Esophagus muscularis mucosa (tissue), 4 donors: ENCODE results near the gene OR6X1. TPM values are rescaled to one million over a fixed set of nuclear protein-coding genes. Genes with fewer than 3 reads are reported as not detected.

Source experiments
- DNase-seq: peaks from one replicate; pipeline ENCODE4 v3.0.0-alpha.2; 2017; ENCODE audit errors: extremely low spot score
- H3K27ac ChIP-seq, 4 donors: fragments of 200-600 bp; sonication (generic); replicated peaks in 1 of 4; 1 replicate in 3 of 4; 2 replicates in 1 of 4; pipeline ENCODE4 v1.5.1; 2016 to 2019; ENCODE audit warnings: mild to moderate bottlenecking in 1 of 4
- H3K27me3 ChIP-seq, 4 donors: fragments of 200-600 bp; sonication (generic); one replicate each; pipeline versions ENCODE4 v1.5.1 to v1.6.0; 2016 to 2019
- H3K36me3 ChIP-seq, 4 donors: fragments of 200-600 bp; sonication (generic); one replicate each; pipeline ENCODE4 v1.5.1; 2016 to 2019
- H3K4me1 ChIP-seq, 4 donors: fragments of 200-600 bp; sonication (generic); one replicate each; pipeline ENCODE4 v1.5.1; 2016 to 2019
- H3K4me3 ChIP-seq, 4 donors: fragments of 200-600 bp; sonication (generic); 1 replicate in 2 of 4; 2 replicates in 2 of 4; pipeline ENCODE4 v1.5.1; 2016 to 2019; ENCODE audit warnings: mild to moderate bottlenecking in 4 of 4, moderate library complexity in 1 of 4
- H3K9me3 ChIP-seq, 4 donors: fragments of 200-600 bp; sonication (generic); 1 replicate in 3 of 4; 2 replicates in 1 of 4; pipeline ENCODE4 v1.5.1; 2016 to 2019
- EP300 ChIP-seq: sonication (generic); formaldehyde crosslinking; IDR thresholded peaks from one replicate; pipeline ENCODE4 v1.6.1; 2017; ENCODE audit warnings: antibody characterized with exemption
- POLR2A ChIP-seq: fragments of 450-650 bp; IDR thresholded peaks from one replicate; pipeline ENCODE4 v1.6.1; 2017; ENCODE audit warnings: antibody characterized with exemption, moderate library complexity, mild to moderate bottlenecking, low read depth
- POLR2AphosphoS5 ChIP-seq, 2 donors: sonication (generic); formaldehyde crosslinking; IDR thresholded peaks; one replicate each; pipeline ENCODE4 v1.6.1; 2017; ENCODE audit warnings: antibody characterized with exemption in 2 of 2
- WGBS: methylation state at CpG from one replicate; pipeline ENCODE4 v1.1.5; 2018; 5-methylcytosine and 5-hydroxymethylcytosine counted together
- intact Hi-C: fragments of 100-400 bp; cut with DNase I; formaldehyde crosslinking; loops from one replicate; pipeline ENCODE4 v1.15.1; 2023
- total RNA-seq, 4 donors: library from RNA; depleted of rRNA; stranded (reverse); fragments of >200 nt; gene quantifications; one replicate each; pipeline versions ENCODE4 v1.1.0 to v1.2.1, GENCODE V29; 2016
- TF ChIP-seq, protein P1 (sequence below), 3 experiments: fragments of 200-600 bp in 2 of 3; fragments of 450-650 bp in 1 of 3; sonication (generic) in 2 of 3; IDR thresholded peaks; one replicate each; pipeline ENCODE4 v1.5.1; 2017 to 2019; ENCODE audit warnings: antibody characterized with exemption in 3 of 3, mild to moderate bottlenecking in 2 of 3, moderate library complexity in 1 of 3

The OR6X1 gene
- total RNA-seq, 4 donors from 2014 or later: not detected

DNA sequence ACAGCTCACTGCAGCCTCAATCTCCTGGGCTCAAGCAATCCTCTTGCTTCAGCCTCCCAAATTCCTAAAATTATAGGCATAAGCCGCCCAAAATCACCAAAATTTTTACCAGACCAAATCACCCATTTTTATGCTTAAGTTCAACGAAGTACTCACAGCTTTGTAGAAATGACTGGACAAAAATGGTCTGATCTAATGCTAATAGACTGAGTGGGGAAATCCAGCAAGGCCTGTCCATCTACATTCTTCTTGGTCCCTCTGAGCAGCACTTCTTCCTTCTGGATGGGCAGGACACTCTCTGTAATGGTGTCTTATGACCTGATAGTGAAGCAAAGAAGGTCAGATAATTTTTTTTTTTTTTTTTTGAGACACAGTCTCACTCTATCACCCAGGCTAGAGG lies 18.7 kb upstream of the OR6X1 start:
- no peaks in the 10 kb centered on the region for H3K9me3 ChIP-seq
- WGBS: 81% methylated on average over 2 of the region's 2 CpGs
- intact Hi-C loops: no loop called here

GRCh38 chr11:123771664-123772063 lies 17.3 kb upstream of the OR6X1 start:
- no peak for DNase-seq
- H3K9me3 ChIP-seq: no peaks in the 10 kb centered on the region
- H3K36me3 ChIP-seq: no peaks in the 10 kb centered on the region
- WGBS: 95% methylated on average over 3 of the region's 3 CpGs
- H3K27ac ChIP-seq: no peak overlapping the region
- H3K4me1 ChIP-seq: no peaks in the 10 kb centered on the region
- TF ChIP-seq, protein P1, sequence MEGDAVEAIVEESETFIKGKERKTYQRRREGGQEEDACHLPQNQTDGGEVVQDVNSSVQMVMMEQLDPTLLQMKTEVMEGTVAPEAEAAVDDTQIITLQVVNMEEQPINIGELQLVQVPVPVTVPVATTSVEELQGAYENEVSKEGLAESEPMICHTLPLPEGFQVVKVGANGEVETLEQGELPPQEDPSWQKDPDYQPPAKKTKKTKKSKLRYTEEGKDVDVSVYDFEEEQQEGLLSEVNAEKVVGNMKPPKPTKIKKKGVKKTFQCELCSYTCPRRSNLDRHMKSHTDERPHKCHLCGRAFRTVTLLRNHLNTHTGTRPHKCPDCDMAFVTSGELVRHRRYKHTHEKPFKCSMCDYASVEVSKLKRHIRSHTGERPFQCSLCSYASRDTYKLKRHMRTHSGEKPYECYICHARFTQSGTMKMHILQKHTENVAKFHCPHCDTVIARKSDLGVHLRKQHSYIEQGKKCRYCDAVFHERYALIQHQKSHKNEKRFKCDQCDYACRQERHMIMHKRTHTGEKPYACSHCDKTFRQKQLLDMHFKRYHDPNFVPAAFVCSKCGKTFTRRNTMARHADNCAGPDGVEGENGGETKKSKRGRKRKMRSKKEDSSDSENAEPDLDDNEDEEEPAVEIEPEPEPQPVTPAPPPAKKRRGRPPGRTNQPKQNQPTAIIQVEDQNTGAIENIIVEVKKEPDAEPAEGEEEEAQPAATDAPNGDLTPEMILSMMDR (IDR thresholded peaks at IDR 0.05): no peak
- TF ChIP-seq POLR2AphosphoS5 (IDR thresholded peaks at IDR 0.05) (no peak), POLR2A (no peak), EP300 (no peak)
- intact Hi-C loops: no loop called here
- no peaks in the 10 kb centered on the region for H3K27me3 ChIP-seq
- no peak overlapping the region for H3K4me3 ChIP-seq

More for the DNA sequence above, 18.7 kb upstream of the OR6X1 start:
- no peaks in the 10 kb centered on the region for H3K27me3 ChIP-seq
- H3K27ac ChIP-seq: no peak overlapping the region
- DNase-seq: no peak
- no peak overlapping the region for H3K4me3 ChIP-seq
- H3K36me3 ChIP-seq: no peaks in the 10 kb centered on the region
- no peaks in the 10 kb centered on the region for H3K4me1 ChIP-seq
- TF ChIP-seq POLR2A: no peak
- TF ChIP-seq, protein P1 (IDR thresholded peaks at IDR 0.05): no peak
- no peak for TF ChIP-seq POLR2AphosphoS5 (IDR thresholded peaks at IDR 0.05)
- TF ChIP-seq EP300: no peak

GRCh38 chr11:123770712-123771111 lies 16.4 kb upstream of the OR6X1 start:
- intact Hi-C loops: no loop called here
- no peak for DNase-seq
- H3K36me3 ChIP-seq: no peaks in the 10 kb centered on the region
- H3K27me3 ChIP-seq: no peaks in the 10 kb centered on the region
- no peaks in the 10 kb centered on the region for H3K9me3 ChIP-seq
- TF ChIP-seq, protein P1 (IDR thresholded peaks at IDR 0.05): no peak
- no peak for TF ChIP-seq POLR2A
- TF ChIP-seq EP300: no peak
- TF ChIP-seq POLR2AphosphoS5 (IDR thresholded peaks at IDR 0.05): no peak
- no peaks in the 10 kb centered on the region for H3K4me1 ChIP-seq
- H3K4me3 ChIP-seq: no peak overlapping the region
- H3K27ac ChIP-seq: no peak overlapping the region

- Histone ChIP-seq H3K27me3 (no peaks in the 10 kb centered on the region), H3K4me3 (no peak overlapping the region), H3K27ac (no peak overlapping the region), H3K4me1 (no peaks in the 10 kb centered on the region), H3K36me3 (no peaks in the 10 kb centered on the region), H3K9me3 (peaks cover 0 to 17% (median 13%) of the 10 kb centered on the region in 4 donors)
- TF ChIP-seq POLR2A (no peak), POLR2AphosphoS5 (IDR thresholded peaks at IDR 0.05) (no peak), EP300 (no peak)
- TF ChIP-seq, protein P1 (IDR thresholded peaks at IDR 0.05): no peak
- no peak for DNase-seq
- WGBS: 58% methylated on average over 1 of the region's 1 CpG
- intact Hi-C loops: no loop called here
Measured at GRCh38 chr11:123765601-123766000, 11.3 kb upstream of the OR6X1 start.

DNA sequence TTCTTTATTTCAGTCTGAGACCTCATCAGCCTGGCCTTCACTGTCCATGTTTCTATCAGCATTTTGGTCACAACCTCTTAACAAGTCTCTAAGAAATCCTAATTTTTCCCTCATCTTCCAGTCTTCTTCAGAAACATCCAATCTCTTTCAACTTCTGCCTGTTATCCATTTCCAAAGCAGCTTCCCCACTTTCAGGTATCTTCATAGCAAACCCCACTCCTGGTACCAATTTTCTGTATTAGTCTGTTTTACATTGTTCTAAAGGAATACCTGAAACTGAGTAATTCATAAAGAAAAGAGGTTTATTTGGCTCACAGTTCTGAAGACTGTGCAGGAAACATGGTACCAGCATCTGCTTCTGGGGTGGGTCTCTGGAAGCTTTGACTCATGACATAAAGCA lies 8.1 kb upstream of the OR6X1 start:
- Histone ChIP-seq H3K27me3 (peaks cover 0 to 4% (median 0%) of the 10 kb centered on the region in 4 donors), H3K27ac (no peak overlapping the region), H3K4me3 (no peak overlapping the region), H3K4me1 (no peaks in the 10 kb centered on the region), H3K36me3 (no peaks in the 10 kb centered on the region), H3K9me3 (peaks cover 0 to 17% (median 13%) of the 10 kb centered on the region in 4 donors)
- no peak for DNase-seq
- intact Hi-C loops: no loop called here
- TF ChIP-seq EP300 (no peak), POLR2A (no peak), POLR2AphosphoS5 (IDR thresholded peaks at IDR 0.05) (no peak)
- TF ChIP-seq, protein P1 (IDR thresholded peaks at IDR 0.05): no peak
